ENCODE results near the gene NFIX. TPM values are rescaled to one million over a fixed set of nuclear protein-coding genes. Genes with fewer than 3 reads are reported as not detected.

NFIX gene
- total and polyA plus RNA-seq, 2 of the 13 experiments (the other 11 are each of a cell fraction or from before 2014, with no cell fraction given), result 3.4 to 5.4 TPM

- TF ChIP-seq ZFP91 (CRISPR knock-in tag; IDR thresholded peaks at IDR 0.05; ENCODE audit: borderline replicate concordance) (peak; percentile 80; the same call in 1 of the 2 replicates), CHCHD3 (CRISPR knock-in tag; IDR thresholded peaks at IDR 0.05) (0 out of 2 replicates have a peak, but pooled peaks have one; percentile 53), ZSCAN9 (CRISPR knock-in tag; IDR thresholded peaks at IDR 0.05; ENCODE audit: borderline replicate concordance) (no peak), ZNF770 (CRISPR knock-in tag; IDR thresholded peaks at IDR 0.05) (no peak), EHMT2 (IDR thresholded peaks at IDR 0.05; ENCODE audit: borderline replicate concordance, low read depth, low read length) (no peak), CEBPG (CRISPR knock-in tag; IDR thresholded peaks at IDR 0.05) (no peak), HOXD1 (CRISPR knock-in tag; IDR thresholded peaks at IDR 0.05) (no peak), ZNF530 (CRISPR knock-in tag; IDR thresholded peaks at IDR 0.05; ENCODE audit: low read depth) (no peak), KLF15 (CRISPR knock-in tag; IDR thresholded peaks at IDR 0.05; ENCODE audit: borderline replicate concordance) (no peak), ZNF512 (CRISPR knock-in tag; IDR thresholded peaks at IDR 0.05) (no peak), NONO (IDR thresholded peaks at IDR 0.05) (no peak), NONO (CRISPR knock-in tag; conservative IDR thresholded peaks at IDR 0.05) (0 out of 2 replicates have a peak, but pooled peaks have one; percentile 48), ZNF362 (CRISPR knock-in tag; IDR thresholded peaks at IDR 0.05; ENCODE audit: borderline replicate concordance) (no peak), HNRNPLL (IDR thresholded peaks at IDR 0.05; ENCODE audit: low read depth, low read length, poor library complexity, severe bottlenecking) (no peak), WIZ (CRISPR knock-in tag; IDR thresholded peaks at IDR 0.05) (no peak), ZFY (CRISPR knock-in tag; IDR thresholded peaks at IDR 0.05) (no peak; the same call in 1 of the 2 replicates), KDM6A (CRISPR knock-in tag; IDR thresholded peaks at IDR 0.05; ENCODE audit: low read depth) (no peak; the same call in 1 of the 2 replicates), ZFP1 (CRISPR knock-in tag; IDR thresholded peaks at IDR 0.05) (no peak), IRF2 (CRISPR knock-in tag; IDR thresholded peaks at IDR 0.05) (no peak), TIGD3 (CRISPR knock-in tag; IDR thresholded peaks at IDR 0.05; ENCODE audit: borderline replicate concordance) (no peak), ZEB1 (IDR thresholded peaks at IDR 0.05; ENCODE audit: insufficient replicate concordance, low read depth) (no peak), KMT2B (CRISPR knock-in tag; IDR thresholded peaks at IDR 0.05) (0 out of 2 replicates have a peak, but pooled peaks have one; percentile 15), ZNF678 (CRISPR knock-in tag; IDR thresholded peaks at IDR 0.05) (no peak), CHD2 (IDR thresholded peaks at IDR 0.05; ENCODE audit: low read depth, low read length) (peak; percentile 91), SAP130 (CRISPR knock-in tag; IDR thresholded peaks at IDR 0.05; ENCODE audit: low read depth) (no peak; the same call in 1 of the 2 replicates), ZNF816 (CRISPR knock-in tag; IDR thresholded peaks at IDR 0.05; ENCODE audit: borderline replicate concordance) (no peak)
Measured at GRCh38 chr19:13102416-13102665, 107.1 kb downstream of the NFIX start (continued).
